GM18507 (cell line): ENCODE measurements around the gene TCF7L1.
"Not testable (repeated sequence)": the region's sequence is repeated elsewhere in the genome, so short reads cannot be mapped to it uniquely, and the experiment has no call there.

ENCODE experiments used
- DNase-seq: peaks from one replicate; pipeline ENCODE4 v3.0.0; 2011; ENCODE audit warnings: low read depth; ENCODE audit not compliant: insufficient read length; ENCODE audit errors: extremely low spot score
- FAIRE-seq: peaks from 2 replicates; lab custom pipeline; 2011; peaks lifted over from hg19 to GRCh38; lab: Jason Lieb, UNC

The TCF7L1 gene, protein sequence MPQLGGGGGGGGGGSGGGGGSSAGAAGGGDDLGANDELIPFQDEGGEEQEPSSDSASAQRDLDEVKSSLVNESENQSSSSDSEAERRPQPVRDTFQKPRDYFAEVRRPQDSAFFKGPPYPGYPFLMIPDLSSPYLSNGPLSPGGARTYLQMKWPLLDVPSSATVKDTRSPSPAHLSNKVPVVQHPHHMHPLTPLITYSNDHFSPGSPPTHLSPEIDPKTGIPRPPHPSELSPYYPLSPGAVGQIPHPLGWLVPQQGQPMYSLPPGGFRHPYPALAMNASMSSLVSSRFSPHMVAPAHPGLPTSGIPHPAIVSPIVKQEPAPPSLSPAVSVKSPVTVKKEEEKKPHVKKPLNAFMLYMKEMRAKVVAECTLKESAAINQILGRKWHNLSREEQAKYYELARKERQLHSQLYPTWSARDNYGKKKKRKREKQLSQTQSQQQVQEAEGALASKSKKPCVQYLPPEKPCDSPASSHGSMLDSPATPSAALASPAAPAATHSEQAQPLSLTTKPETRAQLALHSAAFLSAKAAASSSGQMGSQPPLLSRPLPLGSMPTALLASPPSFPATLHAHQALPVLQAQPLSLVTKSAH

DNA sequence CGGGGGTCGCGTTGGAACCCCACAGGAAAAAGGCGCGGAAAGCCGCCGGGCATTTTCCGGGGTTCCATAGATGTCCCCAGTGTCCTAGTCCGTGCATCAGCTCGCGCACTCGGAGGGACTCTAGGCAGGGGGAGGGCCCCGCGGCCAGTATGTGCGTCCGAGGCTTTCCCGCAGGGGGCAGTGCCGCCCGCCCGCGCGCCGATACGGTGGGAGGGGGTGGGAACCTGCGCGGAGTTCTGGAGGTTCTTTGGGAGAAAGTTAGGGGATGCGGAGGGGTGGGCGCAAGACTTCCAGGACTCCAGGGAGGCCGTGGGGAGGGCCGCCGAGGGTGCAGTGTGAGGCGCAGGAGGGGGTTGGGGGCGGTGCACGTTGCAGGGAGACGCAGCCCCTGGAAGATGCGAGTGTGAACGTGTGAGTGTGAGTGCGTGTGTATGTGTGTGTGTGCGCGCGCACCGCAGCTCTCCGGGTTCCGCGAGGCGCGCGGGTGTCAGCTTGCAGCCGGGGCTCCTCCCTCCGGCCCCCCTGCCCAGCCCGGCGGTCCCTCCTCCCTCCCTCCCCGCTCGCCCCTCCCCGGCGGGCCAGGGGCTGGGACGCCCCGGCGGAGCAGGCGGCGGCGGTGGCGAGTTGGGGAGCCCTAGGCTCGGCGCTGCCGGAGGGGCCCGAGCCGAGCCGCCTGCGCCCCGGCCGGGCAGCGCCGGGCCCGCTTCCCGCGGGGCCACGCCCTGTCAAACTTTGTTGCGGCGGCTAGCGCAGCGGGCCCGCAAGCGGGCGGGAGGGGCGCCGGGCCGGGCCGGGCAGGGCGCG is at the start of gene TCF7L1:
Gene TCF7L1, plus strand, starts transcription at position 559 of the 804 bp plus-strand sequence. CDS start 293 bp downstream, outside the sequence.
- no peak for FAIRE-seq
- DNase-seq = no peak

DNA sequence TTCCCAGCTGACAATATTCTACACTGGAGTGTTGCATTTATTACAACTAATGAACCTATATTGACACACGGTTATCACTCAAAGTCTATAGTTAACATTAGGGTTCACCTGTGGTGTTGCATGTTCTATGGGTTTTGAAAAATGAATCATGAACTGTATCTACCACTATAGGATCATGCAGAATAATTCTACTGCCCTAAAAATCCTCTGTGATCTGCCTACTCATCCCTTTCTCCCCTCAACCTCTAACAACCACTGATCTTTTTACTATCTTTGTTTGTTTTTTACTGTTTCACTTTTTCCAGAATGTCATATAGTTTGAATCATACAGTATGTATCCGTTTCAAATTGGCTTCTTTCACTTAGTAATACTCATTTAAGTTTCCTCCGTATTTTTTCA is 47.6 kb upstream of the TCF7L1 start:
- no peak for FAIRE-seq
- no peak for DNase-seq

DNA sequence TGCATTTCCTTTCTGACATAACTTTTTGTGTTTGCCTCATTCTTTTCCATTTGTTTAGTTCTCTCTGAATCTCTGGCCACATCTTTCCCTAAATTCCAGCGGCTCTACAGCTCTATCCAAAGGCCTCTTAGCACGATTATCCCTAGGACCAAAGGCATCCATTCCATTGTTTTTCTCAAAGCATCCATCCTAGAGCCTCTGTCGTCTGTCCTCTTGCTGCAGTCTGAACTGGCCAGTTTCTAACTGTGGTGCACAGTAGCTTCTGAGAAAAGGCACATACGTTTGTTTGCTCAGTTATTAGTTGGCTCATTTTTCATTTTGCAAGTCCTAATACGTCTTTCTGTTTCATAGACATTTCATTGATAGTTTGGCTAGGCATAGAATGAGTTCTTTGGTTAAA is 45.7 kb upstream of the TCF7L1 start:
- FAIRE-seq (no peak), DNase-seq (no peak)

DNA sequence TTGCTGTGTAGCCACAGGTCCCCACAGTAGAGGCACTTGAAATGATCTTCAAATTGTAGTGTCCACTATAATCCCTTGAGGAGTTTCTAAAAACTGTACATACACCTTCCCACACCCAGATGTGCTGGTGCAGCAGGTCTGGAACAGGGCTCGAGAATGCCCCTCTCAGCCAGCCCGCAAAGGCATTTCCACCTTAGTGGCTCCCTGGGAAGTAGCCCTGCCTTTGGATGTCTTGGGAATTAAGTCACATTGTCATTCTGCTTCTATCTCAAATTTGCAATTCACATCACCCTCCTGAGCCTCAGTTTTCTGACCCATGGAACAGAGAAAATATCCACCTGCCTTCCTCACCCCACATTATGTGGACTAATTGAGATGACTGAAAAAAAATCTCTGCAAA is 44.3 kb upstream of the TCF7L1 start:
- FAIRE-seq (no peak), DNase-seq (no peak)

DNA sequence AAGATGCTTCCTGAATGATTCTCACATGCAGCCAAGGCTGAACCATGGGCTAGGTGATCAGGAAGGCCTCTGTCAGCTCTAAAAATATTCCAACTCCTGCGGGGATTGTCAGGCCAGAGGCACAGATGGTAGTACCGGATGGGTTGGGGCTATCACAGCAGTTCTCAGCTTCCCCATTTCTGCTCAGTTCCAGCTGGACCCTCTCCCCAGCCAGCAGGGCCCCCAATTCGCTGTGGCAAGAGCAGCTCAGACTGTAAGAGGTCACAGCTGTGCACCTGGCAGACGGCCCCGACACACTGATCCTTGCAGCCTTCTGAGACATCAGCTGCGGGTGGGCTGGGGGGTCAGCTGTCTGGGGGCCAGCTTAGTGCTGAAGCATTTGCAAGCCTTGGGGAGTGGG is 43.6 kb upstream of the TCF7L1 start:
- DNase-seq (no peak), FAIRE-seq (no peak)

DNA sequence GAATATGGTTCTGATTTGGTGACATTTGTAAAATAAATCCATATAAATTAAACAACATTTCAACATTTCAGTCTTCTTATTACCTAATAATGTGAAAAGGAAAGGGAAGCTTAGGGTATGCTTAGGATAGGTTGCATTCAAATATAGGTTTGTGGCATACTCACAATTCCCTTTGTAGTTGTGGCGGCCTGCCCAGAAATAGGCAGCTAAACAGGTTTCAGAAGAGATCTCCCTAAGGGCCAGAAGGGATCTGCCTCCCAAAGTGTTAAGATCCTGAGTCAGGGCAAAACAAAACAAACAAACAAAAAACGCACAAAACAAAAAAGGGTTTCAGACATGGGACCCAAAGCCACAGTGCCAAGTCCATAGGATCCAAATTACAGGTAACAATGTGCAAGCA is 41.4 kb upstream of the TCF7L1 start:
- DNase-seq = no peak
- no peak for FAIRE-seq

DNA sequence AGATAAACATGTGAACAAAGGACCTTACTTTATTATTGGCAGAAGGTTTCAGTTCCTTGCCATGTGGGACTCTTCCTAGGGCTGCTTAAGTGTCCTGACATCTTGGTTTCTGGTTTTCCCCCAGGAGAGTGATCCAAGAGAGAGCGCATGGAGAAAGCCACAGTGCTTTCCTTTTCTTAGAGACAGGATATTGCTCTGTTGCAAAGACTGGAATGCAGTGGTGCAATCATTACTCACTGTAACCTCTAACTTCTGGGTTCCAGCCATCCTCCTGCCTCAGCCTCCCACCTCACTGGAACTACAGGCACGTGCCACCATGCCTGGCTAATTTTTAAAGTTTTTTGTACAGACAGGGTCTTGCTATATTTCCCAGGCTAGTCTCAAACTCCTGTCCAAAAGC is 38.1 kb upstream of the TCF7L1 start:
- DNase-seq = no peak
- no peak for FAIRE-seq

DNA sequence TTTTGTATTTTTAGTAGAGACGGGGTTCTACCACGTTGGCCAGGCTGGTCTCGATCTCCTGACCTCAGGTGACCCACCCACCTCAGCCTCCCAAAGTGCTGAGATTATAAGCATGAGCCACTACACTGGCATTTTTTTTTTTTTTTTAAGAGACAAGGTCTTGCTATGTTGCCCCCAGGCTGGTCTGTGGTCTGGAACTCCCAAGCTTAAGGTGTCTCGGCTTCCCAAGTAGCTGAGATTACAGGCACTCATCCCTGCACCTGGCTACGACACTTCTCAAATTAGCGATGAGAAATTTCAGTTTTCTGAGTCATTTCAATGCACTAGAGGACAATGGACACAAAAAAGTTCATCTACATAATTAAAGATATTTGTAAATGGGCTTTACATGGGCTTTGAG is 36.6 kb upstream of the TCF7L1 start:
- FAIRE-seq (no peak), DNase-seq (no peak)

DNA sequence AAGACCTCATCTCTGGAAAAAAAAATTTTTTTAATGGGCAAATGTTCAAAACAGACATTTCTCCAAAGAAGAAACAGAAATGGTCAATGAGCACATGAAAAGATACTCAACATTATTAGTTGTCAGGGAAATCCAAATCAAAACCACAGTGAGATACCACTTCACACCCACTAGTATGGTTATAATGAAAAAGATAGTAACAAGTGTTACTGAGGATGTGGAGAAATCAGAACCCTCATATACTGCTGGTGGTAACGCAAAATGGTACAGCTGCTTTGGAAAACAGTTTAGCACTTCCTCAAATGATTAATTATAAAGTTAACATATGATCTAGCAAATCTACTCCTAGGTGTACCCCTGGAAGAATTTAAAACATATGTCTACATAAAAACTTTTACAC is 29.0 kb upstream of the TCF7L1 start:
- FAIRE-seq (no peak), DNase-seq (no peak)

DNA sequence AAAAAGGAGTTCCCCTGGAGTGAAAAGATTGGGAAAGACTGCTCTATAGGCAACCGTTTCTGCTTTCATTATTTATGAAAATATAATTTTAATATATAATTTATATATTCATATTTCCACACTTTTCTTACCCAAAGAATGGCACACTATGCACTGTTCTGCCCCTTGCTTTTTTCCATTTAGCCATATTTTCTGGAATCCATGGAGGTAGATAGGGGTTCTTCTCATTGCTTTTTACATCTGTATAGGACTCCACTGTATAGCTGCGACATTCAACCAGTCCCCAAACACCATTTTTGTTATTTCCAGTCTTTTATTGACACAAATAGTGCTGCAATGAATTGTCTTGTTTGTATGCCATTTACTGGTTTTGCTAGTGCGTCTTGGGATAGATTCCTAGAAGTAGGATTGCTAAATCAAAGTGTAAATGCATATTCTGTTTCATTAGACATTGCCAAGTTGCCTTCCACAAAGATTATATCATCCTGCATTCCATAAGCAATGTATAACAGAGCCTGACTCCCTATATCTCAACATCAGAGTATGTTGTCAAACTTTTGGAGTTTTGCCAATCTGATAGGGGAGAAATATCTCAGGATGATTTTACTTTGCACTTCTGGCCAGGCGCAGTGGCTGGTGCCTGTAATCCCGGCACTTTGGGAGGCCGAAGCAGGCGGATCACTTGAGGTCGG is 26.6 kb upstream of the TCF7L1 start:
- DNase-seq (no peak), FAIRE-seq (no peak)

DNA sequence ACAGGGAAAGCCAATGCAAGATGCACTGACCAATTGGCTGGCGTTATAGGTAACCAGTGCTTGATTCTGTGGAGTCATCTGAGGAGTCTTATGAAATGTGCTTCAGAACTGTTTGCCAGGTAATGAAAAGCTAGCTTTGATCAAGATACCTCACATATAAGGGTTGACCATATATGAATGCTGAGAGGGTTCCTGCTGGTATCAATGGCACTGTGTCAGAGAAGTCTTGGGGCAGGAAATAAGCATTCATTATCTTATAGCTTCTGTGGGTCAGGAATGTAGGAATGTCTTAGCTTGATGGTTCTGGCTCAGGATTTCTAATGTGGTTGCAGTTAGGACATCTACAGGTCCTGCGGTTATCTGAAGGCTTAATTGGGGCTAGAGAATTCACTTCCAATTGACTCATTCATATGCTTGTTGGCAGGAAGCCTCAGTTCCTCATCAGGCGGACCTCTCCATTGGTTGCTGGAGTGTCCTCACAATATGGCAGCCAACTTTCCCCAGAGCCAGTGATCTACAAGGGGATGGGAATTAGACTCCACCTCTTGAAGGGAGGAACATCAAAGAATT is 22.1 kb upstream of the TCF7L1 start:
- DNase-seq = no peak
- FAIRE-seq = no peak

DNA sequence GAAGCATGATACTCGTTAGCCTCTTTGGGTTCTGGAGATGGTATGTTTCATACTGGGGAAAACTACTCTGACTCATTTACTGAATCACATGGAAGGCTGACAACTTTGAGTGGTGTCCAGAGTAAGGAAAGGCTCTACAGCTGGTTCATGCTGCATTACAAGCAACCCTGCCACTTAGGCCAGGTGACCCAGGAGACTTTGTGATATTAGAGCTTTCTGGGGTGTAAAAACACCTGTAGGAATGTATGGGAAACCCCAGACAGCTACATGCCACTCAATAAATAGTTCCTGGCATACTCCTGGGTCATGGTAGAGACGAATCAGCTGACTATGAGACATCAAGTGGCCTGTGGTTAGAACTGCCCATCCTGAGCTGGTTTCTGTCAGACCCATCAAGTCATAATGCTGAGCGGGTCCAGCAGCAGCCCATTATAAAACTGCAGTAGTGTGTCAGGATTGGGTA is 21.3 kb upstream of the TCF7L1 start:
- FAIRE-seq = no peak

DNA sequence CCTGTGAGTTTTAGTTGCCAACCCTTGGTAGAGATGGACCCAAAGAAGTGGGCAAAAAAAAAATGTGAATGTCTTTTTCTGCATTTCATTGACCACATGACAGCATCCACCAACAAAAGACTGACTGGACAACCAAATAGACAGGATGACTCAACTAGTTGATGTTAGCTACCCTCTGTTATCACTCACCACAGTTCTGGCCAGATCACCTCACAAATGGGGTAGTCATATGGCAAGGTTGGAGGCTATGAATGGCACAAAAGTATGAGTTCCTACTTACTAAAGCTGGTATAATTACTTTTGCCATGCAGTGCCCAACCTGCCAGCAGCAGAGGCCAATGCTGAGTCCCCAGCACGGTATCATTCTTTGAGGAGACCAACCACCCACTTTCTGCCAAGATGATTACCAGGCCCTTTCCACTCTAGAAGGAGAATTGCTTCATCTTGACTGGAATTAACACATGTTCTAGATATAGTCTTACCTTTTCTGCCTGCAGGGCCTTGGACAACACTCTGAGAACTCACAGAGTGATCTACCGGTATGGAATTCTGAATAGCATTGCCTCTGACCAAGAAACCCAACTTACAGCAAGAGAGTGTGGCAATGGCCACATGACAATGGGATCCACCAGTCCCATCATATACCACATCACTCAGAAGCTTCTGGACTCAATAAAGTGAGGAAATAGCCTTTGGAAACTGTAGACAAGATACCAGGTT is 20.1 kb upstream of the TCF7L1 start:
- FAIRE-seq = no peak

More for the DNA sequence above, 21.3 kb upstream of the TCF7L1 start:
- no peak for DNase-seq

DNA sequence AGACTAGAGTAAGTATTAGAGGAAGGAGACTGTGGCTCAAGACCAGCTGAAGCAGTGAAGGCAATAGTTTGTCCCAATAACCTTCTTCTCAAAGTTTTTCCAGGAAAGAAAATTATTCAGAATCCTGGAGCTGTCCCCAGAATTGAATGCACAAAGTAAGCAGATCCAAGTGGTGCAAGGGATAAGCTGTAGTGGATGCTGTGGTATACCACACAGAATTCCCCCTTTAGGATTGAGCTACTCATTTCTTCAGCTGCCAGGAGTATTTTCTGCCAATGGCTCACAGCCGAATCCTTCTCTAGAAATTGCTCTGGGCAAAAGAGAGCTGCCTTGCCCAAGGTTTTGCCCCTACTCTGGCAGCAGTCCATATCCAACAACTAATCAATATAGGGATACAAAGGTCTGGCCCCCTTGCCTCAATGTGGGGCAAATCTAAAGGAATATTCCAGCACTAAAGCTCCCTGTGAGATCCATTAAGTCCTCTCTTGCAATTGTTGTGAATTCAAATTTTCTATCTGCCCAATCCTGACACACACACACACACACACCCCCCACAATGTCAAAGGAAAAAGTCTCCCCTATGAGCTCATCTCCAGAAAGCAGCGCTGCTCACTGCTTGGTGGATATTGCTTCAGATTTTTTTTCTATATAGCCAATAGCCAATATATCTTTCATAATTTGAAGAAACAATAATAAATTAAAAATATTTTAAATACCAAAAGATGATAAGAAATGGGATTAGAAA is 18.4 kb upstream of the TCF7L1 start:
- no peak for FAIRE-seq
- no peak for DNase-seq

More for the DNA sequence above, 20.1 kb upstream of the TCF7L1 start:
- no peak for DNase-seq

DNA sequence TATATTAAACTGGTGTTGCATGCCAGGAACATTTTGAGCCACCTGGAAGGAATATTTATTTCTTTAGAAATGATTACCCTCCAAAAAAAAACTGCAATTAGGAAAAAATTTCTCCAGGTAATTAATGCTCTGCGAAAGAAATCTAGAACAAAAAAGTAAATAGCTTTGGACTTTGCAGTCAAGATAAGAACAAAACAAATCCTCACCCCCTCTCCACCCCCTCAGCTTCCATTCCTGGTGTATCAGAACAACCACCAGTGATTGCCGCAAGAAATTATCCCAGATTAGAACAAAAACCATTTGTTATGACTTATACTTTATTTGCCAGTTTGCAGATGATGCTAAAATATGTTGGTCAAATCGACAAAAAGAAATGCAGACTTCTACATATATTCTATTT is 17.0 kb upstream of the TCF7L1 start:
- DNase-seq (no peak), FAIRE-seq (no peak)

DNA sequence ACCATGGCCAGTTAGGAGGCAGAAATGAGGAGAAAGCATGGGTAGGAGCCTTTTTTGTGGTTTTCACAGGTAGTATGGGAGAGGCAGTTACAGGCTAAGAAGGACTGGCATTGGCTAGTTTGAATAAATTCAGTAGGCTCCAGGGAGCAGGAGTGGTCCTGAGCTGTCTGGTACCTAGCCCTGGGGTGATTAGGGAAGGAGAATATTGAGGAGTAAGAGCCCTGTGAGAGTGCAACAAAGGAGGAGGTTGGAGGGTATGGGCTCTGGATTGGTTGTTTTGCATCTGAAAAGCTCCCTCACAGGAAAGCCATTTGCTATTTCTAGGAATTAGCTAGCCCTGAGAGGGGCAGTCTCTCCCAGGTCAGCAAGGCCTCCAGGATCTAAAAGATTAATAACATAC is 13.3 kb upstream of the TCF7L1 start:
- FAIRE-seq = no peak
- no peak for DNase-seq

DNA sequence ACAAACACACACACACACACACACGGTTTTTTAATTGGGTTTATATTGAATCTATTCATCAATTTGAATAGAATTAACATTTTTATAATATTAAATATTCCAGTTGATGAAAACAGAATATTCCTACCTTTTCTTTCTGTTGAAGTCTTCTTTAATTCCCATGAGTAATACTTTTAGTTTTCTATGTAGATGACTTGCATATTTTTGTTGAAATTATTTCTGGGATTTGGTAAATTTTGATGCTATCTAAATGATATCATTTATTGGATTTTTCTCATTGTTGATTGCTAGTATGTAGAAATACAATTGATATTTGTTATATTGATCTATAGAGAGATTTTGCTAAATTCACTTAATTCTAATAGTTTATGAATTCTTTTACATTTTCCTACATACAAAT is 12.8 kb upstream of the TCF7L1 start:
- DNase-seq (no peak), FAIRE-seq (no peak)

DNA sequence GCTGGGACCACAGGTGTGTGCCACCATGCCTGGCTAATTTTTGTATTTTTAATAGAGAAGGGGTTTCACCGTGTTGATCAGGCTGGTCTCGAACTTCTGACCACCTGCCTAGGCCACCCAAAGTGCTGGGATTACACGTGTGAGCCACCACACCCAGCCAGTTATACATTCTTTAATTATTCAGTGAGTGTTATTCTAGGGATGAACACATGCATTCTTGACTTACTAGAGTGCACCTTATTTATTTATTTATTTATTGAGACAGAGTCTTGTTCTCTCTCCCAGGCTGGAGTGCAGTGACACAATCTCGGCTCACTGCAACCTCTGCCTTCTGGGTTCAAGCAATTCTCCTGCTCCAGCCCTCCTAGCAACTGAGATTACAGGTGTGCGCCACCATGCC is 6.7 kb upstream of the TCF7L1 start:
- DNase-seq, FAIRE-seq: not testable (repeated sequence)
